GM18951 (cell line): ENCODE measurements around the gene MGME1.

Experiments
- POLR2A ChIP-seq: IDR thresholded peaks from 4 replicates; pipeline ENCODE4 v1.6.1; 2011; ENCODE audit warnings: mild to moderate bottlenecking; ENCODE audit not compliant: insufficient read length, insufficient read depth; ENCODE audit errors: extremely low read depth
- in situ Hi-C: fragments of 300-500 bp; cut with MboI; formaldehyde crosslinking; loops from one replicate; pipeline ENCODE4 v1.12.0; 2022; ENCODE audit warnings: low sequenced_read_pairs, mixed read lengths, inconsistent platforms; ENCODE audit not compliant: unreplicated experiment

MGME1 gene

GRCh38 chr20:17969278-17969883, 563 bp downstream of the MGME1 start:
- TF ChIP-seq POLR2A = no peak
- in situ Hi-C loops = no loop called here

- in situ Hi-C loops = no loop called here
- peak; percentile 65 for TF ChIP-seq POLR2A
These were observed 1.1 kb downstream of the MGME1 start for GRCh38 chr20:17969884-17970409.

GRCh38 chr20:17971300-17972013, 2.6 kb downstream of the MGME1 start:
- in situ Hi-C loops = no loop called here
- no peak for TF ChIP-seq POLR2A

- no peak for TF ChIP-seq POLR2A
- in situ Hi-C loops = no loop called here
These were observed 3.3 kb downstream of the MGME1 start for GRCh38 chr20:17972121-17972520.

GRCh38 chr20:17976305-17976704, 7.5 kb downstream of the MGME1 start:
- TF ChIP-seq POLR2A = no peak
- in situ Hi-C loops = no loop called here

- in situ Hi-C loops = no loop called here
- TF ChIP-seq POLR2A = no peak
These were observed 16.7 kb downstream of the MGME1 start for GRCh38 chr20:17985388-17986018.

GRCh38 chr20:17987988-17988387, 19.2 kb downstream of the MGME1 start:
- TF ChIP-seq POLR2A = no peak
- in situ Hi-C loops = no loop called here

GRCh38 chr20:17990278-17990972, 21.6 kb downstream of the MGME1 start:
- TF ChIP-seq POLR2A = no peak
- in situ Hi-C loops = no loop called here

- no peak for TF ChIP-seq POLR2A
- in situ Hi-C loops = no loop called here
These were observed 23.4 kb downstream of the MGME1 start for GRCh38 chr20:17992224-17992637.

- in situ Hi-C loops = no loop called here
These were observed 24.2 kb downstream of the MGME1 start for GRCh38 chr20:17992847-17993513.

GRCh38 chr20:17993546-17993945, 24.7 kb downstream of the MGME1 start:
- in situ Hi-C loops = no loop called here
- TF ChIP-seq POLR2A = no peak

More at GRCh38 chr20:17992847-17993513, 24.2 kb downstream of the MGME1 start:
- TF ChIP-seq POLR2A = no peak

GRCh38 chr20:17995967-17996819, 27.4 kb downstream of the MGME1 start:
- in situ Hi-C loops = no loop called here
- TF ChIP-seq POLR2A = no peak

GRCh38 chr20:17998446-17998845, 29.6 kb downstream of the MGME1 start:
- TF ChIP-seq POLR2A = no peak
- in situ Hi-C loops = no loop called here
